Sigmoid colon (tissue), 7 donors: ENCODE results near the gene AMIGO2. TPM values are rescaled to one million over a fixed set of nuclear protein-coding genes. Genes with fewer than 3 reads are reported as not detected.
A peak's percentile ranks its signal among the peaks of the same experiment; 100 is the strongest.

Experiments
- DNase-seq: peaks from one replicate; pipeline ENCODE4 v3.0.0-alpha.2; 2019
- H3K27ac ChIP-seq, 4 donors: fragments of 200-600 bp; sonication (generic); one replicate each; pipeline ENCODE4 v1.5.1; 2016 to 2019; ENCODE audit warnings: mild to moderate bottlenecking in 1 of 4
- H3K27me3 ChIP-seq, 3 donors: fragments of 200-600 bp; sonication (generic); one replicate each; pipeline ENCODE4 v1.5.1; 2019; ENCODE audit warnings: mild to moderate bottlenecking in 1 of 3
- H3K36me3 ChIP-seq, 4 donors: fragments of 200-600 bp; sonication (generic); one replicate each; pipeline ENCODE4 v1.5.1; 2016 to 2019
- H3K4me1 ChIP-seq, 4 donors: fragments of 200-600 bp; sonication (generic); one replicate each; pipeline ENCODE4 v1.5.1; 2017 to 2019
- H3K4me3 ChIP-seq, 4 donors: fragments of 200-600 bp; sonication (generic); one replicate each; pipeline ENCODE4 v1.5.1; 2017 to 2019; ENCODE audit warnings: mild to moderate bottlenecking in 2 of 4, moderate library complexity in 1 of 4
- H3K9me3 ChIP-seq, 4 donors: fragments of 200-600 bp in 3 of 4; sonication (generic) in 3 of 4; one replicate each; pipeline versions ENCODE4 v1.5.1 to v1.6.1; 2013 to 2019
- EP300 ChIP-seq, 4 donors: sonication (generic); formaldehyde crosslinking; IDR thresholded peaks; one replicate each; pipeline ENCODE4 v1.6.1; 2017; ENCODE audit warnings: antibody characterized with exemption in 4 of 4
- POLR2A ChIP-seq, 2 donors: fragments of 450-650 bp; IDR thresholded peaks; one replicate each; pipeline ENCODE4 v1.6.1; 2016; ENCODE audit warnings: antibody characterized with exemption in 2 of 2, mild to moderate bottlenecking in 2 of 2, moderate library complexity in 2 of 2
- POLR2AphosphoS5 ChIP-seq, 4 donors: sonication (generic); formaldehyde crosslinking; IDR thresholded peaks; one replicate each; pipeline ENCODE4 v1.6.1; 2017; ENCODE audit warnings: antibody characterized with exemption in 4 of 4
- WGBS, 2 donors: extraction: QIAGEN DNeasy Blood & Tissue Kit; methylation state at CpG; one replicate each; pipeline ENCODE4 v1.1.7; 2013; 5-methylcytosine and 5-hydroxymethylcytosine counted together
- intact Hi-C: fragments of 100-400 bp; cut with DNase I; formaldehyde crosslinking; loops from one replicate; pipeline ENCODE4 v1.15.1; 2023
- polyA plus RNA-seq, 3 donors: library from polyadenylated mRNA; stranded (reverse); fragments of 200-250 nt; gene quantifications; one replicate each; pipeline ENCODE4 v1.2.3, GENCODE V29; 2013
- total RNA-seq, 4 donors: library from RNA; depleted of rRNA; stranded (reverse); fragments of >200 nt; gene quantifications; one replicate each; pipeline ENCODE4 v1.1.0, GENCODE V29; 2016
- TF ChIP-seq, protein P1 (sequence below), 4 experiments: fragments of 450-650 bp in 3 of 4; fragments of 200-600 bp in 1 of 4; IDR thresholded peaks; one replicate each; pipeline ENCODE4 v1.5.1; 2016 to 2019; ENCODE audit warnings: antibody characterized with exemption in 4 of 4, mild to moderate bottlenecking in 3 of 4, moderate library complexity in 2 of 4
- donor health status: healthy with polysubstance abuse.
- donor health status: Bipolar disorder and iron deficiency.
- donor health status: healthy.

Gene AMIGO2
- total and polyA plus RNA-seq, 7 donors = 0.46 to 68.1 (median 33.2) TPM

DNA sequence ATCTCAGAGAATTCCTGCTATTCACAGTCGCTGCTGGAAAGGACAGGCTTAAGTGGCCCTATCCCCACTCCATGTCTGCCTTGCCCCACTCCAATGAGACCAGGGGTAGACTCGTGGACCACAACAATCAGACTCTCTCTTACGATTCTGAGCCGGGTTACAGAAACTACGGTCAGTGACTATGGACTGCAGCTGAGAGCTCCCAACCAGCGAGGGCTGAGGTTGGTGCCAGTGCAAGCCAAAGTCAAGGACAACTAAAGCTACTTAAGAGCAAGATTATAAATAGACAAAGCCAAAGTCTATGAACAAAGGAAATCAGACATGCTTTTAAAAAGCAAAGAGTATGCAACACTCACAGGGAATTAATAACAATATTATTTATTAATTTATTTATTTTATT, 18.3 kb upstream of the AMIGO2 start:
- no peak for DNase-seq
- Histone ChIP-seq H3K36me3 (no peaks in the 10 kb centered on the region), H3K27ac (peak overlapping the region in 3 of 4 donors; percentile 44 to 97 (median 60)), H3K27me3 (no peaks in the 10 kb centered on the region), H3K9me3 (no peaks in the 10 kb centered on the region), H3K4me3 (no peak overlapping the region), H3K4me1 (peaks cover 0 to 74% (median 49%) of the 10 kb centered on the region in 4 donors)
- WGBS, 2 donors = 91 to 93% methylated on average over 6 of the region's 6 CpGs
- TF ChIP-seq, protein P1, sequence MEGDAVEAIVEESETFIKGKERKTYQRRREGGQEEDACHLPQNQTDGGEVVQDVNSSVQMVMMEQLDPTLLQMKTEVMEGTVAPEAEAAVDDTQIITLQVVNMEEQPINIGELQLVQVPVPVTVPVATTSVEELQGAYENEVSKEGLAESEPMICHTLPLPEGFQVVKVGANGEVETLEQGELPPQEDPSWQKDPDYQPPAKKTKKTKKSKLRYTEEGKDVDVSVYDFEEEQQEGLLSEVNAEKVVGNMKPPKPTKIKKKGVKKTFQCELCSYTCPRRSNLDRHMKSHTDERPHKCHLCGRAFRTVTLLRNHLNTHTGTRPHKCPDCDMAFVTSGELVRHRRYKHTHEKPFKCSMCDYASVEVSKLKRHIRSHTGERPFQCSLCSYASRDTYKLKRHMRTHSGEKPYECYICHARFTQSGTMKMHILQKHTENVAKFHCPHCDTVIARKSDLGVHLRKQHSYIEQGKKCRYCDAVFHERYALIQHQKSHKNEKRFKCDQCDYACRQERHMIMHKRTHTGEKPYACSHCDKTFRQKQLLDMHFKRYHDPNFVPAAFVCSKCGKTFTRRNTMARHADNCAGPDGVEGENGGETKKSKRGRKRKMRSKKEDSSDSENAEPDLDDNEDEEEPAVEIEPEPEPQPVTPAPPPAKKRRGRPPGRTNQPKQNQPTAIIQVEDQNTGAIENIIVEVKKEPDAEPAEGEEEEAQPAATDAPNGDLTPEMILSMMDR (IDR thresholded peaks at IDR 0.05) = no peak
- TF ChIP-seq EP300 (IDR thresholded peaks at IDR 0.05) (no peak), POLR2AphosphoS5 (IDR thresholded peaks at IDR 0.05) (no peak), POLR2A (IDR thresholded peaks at IDR 0.05) (no peak)
- intact Hi-C loops = loop anchor here (10.0 kb wide), 1 partner anchor 713 kb away; no protein-coding TSS in a partner anchor

DNA sequence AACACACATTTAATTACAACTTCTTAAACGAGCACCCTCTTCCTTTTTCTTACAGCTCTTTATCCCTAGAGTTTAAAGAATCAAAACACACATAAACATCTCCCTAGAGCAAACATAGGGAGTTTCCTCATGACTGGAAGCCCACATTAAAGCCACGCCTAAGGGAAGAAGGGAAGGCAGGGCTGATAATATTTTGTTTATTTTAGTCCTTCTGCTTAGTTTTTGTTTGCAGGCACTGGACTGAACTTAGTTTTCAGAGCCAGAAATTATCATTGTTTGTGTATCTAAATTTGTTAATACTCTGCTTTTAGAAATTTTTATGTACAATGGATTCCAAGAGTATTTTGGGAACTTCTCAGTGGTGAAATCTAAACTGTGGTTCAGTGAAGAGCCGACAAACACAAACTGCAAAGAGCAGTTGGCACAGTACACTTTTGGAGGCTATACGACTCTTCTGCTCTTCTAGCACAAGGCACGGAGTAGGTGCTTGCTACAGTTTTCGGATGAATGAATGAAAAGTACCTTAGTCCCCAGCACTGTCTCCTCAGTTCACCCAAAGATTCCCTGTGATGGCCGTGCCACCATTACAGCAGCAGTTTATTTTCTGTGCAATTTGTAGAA, 17.6 kb upstream of the AMIGO2 start:
- H3K4me3 ChIP-seq = no peak overlapping the region
- H3K27ac ChIP-seq = peak overlapping the region in 3 of 4 donors; percentile 44 to 97 (median 60)
- H3K4me1 ChIP-seq = peaks cover 0 to 74% (median 47%) of the 10 kb centered on the region in 4 donors
- DNase-seq = no peak
- no peaks in the 10 kb centered on the region for H3K9me3 ChIP-seq
- intact Hi-C loops = loop anchor here (10.0 kb wide), 1 partner anchor 713 kb away; no protein-coding TSS in a partner anchor
- no peaks in the 10 kb centered on the region for H3K36me3 ChIP-seq
- no peak for TF ChIP-seq POLR2AphosphoS5 (IDR thresholded peaks at IDR 0.05)
- TF ChIP-seq, protein P1 (IDR thresholded peaks at IDR 0.05) = no peak
- no peak for TF ChIP-seq EP300 (IDR thresholded peaks at IDR 0.05)
- no peak for TF ChIP-seq POLR2A (IDR thresholded peaks at IDR 0.05)
- WGBS, 2 donors = 57 to 71% methylated on average over 7 of the region's 7 CpGs
- no peaks in the 10 kb centered on the region for H3K27me3 ChIP-seq

DNA sequence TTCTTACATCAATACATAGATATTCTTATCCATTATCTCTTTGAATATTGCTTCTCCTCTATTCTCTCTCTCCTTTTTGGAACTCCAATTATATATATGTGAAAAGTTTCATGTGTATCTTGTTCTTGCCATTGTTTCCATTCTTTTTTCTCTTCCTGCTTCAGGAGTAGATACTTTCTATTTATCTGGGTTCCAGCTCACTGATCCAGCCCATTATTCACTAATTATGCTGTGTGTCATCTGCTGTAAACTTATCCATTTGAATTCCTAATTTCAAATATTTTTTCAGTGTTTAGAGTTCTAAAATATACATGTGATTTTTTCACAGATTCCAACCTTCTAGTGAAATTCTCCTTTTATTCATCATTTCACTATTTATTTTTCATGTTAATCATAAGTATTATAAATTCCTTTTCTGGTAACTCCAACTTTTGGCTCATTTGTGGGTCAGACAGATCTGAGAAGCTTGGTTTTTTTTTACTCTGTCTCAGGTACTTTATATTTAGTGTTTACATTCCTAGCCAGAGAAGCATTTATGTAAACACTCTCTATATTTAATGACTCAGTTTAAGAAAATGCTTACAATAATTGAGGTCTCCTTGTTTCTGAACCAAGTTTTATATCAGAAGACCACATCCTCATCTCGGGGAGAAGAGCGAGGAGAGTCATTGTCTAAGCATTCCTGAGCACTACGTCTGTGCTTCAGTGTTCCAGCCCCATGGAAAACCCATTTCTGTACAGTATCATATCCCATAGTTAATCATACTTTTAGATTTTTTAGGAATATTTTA, 15.9 kb upstream of the AMIGO2 start:
- Histone ChIP-seq H3K9me3 (no peaks in the 10 kb centered on the region), H3K4me1 (peaks cover 0 to 69% (median 39%) of the 10 kb centered on the region in 4 donors), H3K4me3 (no peak overlapping the region), H3K36me3 (no peaks in the 10 kb centered on the region), H3K27ac (peak overlapping the region in 3 of 4 donors; percentile 31 to 97 (median 60)), H3K27me3 (no peaks in the 10 kb centered on the region)
- 81 to 90% methylated on average over 3 of the region's 3 CpGs for WGBS, 2 donors
- DNase-seq = no peak
- intact Hi-C loops = loop anchor here (10.0 kb wide), 1 partner anchor 711 kb away; no protein-coding TSS in a partner anchor
- TF ChIP-seq POLR2AphosphoS5 (IDR thresholded peaks at IDR 0.05) (no peak), EP300 (IDR thresholded peaks at IDR 0.05) (no peak), POLR2A (IDR thresholded peaks at IDR 0.05) (no peak)
- TF ChIP-seq, protein P1 (IDR thresholded peaks at IDR 0.05) = no peak

DNA sequence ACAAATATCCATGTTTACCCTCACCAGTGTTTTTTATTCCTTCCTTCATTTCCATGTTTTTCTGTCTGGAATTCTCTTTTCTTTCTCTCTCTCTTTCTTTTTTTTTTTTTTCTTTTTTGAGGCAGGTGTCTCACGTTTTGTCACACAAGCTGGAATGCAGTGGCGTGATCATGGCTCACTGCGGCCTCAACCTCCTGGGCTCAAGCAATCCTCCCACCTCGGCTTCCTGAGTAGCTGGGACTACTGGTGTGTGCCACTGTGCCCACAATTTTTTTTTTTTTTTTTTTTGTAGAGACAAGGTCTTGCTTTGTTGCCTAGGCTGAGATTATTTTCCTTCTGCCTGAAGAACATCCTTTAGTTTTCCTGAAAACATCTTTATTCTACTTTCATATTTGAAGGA, 15.0 kb upstream of the AMIGO2 start:
- Histone ChIP-seq H3K27ac (peak overlapping the region in 2 of 4 donors; percentile 60 to 97), H3K36me3 (no peaks in the 10 kb centered on the region), H3K4me1 (peaks cover 0 to 68% (median 39%) of the 10 kb centered on the region in 4 donors), H3K4me3 (no peak overlapping the region), H3K27me3 (no peaks in the 10 kb centered on the region), H3K9me3 (no peaks in the 10 kb centered on the region)
- WGBS, 2 donors = 79 to 95% methylated on average over 4 of the region's 4 CpGs
- intact Hi-C loops = loop anchor here (10.0 kb wide), 1 partner anchor 710 kb away; no protein-coding TSS in a partner anchor
- no peak for TF ChIP-seq EP300 (IDR thresholded peaks at IDR 0.05)
- no peak for TF ChIP-seq POLR2A (IDR thresholded peaks at IDR 0.05)
- TF ChIP-seq, protein P1 (IDR thresholded peaks at IDR 0.05) = no peak
- no peak for TF ChIP-seq POLR2AphosphoS5 (IDR thresholded peaks at IDR 0.05)
- DNase-seq = no peak
